Endothelial cell of umbilical vein (primary cell): Measurements from ENCODE around the gene CSGALNACT2. TPM values are rescaled to one million over a fixed set of nuclear protein-coding genes. Genes with fewer than 3 reads are reported as not detected.
A peak's percentile ranks its signal among the peaks of the same experiment; 100 is the strongest.

ENCODE experiments used
- BruUV-seq: library from RNA; stranded (reverse); fragments of 400-500 nt; replicated peaks from 2 replicates; lab custom pipeline; 2021; lab: Mats Ljungman, UMichigan
- CTCF ChIA-PET: fragments of 300-600, 350-600 bp; sonication (Branson Sonifier 250); formaldehyde crosslinking; loops from one replicate; lab custom pipeline; 2021; ENCODE audit warnings: antibody characterized with exemption, inconsistent platforms; lab: Charles Lee
- POLR2A ChIA-PET: fragments of 300-600, 350-600 bp; sonication (Branson Sonifier 250); formaldehyde crosslinking; loops from one replicate; lab custom pipeline; 2021; ENCODE audit warnings: antibody characterized with exemption, inconsistent platforms; lab: Charles Lee
- DNase-seq: peaks from one replicate; pipeline ENCODE4 v3.0.0-alpha.2; 2011; ENCODE audit warnings: low read depth, low spot score
- FAIRE-seq: peaks from 2 replicates; lab custom pipeline; 2011; peaks lifted over from hg19 to GRCh38; lab: Jason Lieb, UNC
- H2AFZ ChIP-seq: 2 replicates; pipeline ENCODE4 v1.6.0; 2012; ENCODE audit warnings: low read depth, low read length, control low read depth, inconsistent platforms
- H3K27ac ChIP-seq: 2 replicates; pipeline ENCODE4 v1.5.1; 2011; ENCODE audit warnings: low read depth, mild to moderate bottlenecking, control low read depth, low read length, moderate library complexity; ENCODE audit not compliant: insufficient read depth
- H3K27me3 ChIP-seq, 2 experiments: 2 replicates each; pipeline versions ENCODE4 v1.6.0 to v1.6.1; 2011; ENCODE audit warnings: low read length in 2 of 2, mixed read lengths in 1 of 2; ENCODE audit not compliant: control insufficient read depth in 2 of 2, insufficient read depth in 2 of 2
- H3K36me3 ChIP-seq, 2 experiments: 2 replicates in 1 of 2; 3 replicates in 1 of 2; pipeline ENCODE4 v1.5.1; 2011; ENCODE audit warnings: low read length in 2 of 2, mild to moderate bottlenecking in 1 of 2, moderate library complexity in 1 of 2; ENCODE audit not compliant: control insufficient read depth in 2 of 2, insufficient read depth in 2 of 2; ENCODE audit errors: extremely low read depth in 1 of 2
- H3K4me1 ChIP-seq: 3 replicates; pipeline ENCODE4 v1.5.1; 2011; ENCODE audit warnings: mild to moderate bottlenecking, low read length; ENCODE audit not compliant: control insufficient read depth, insufficient read depth; ENCODE audit errors: extremely low read depth
- H3K4me2 ChIP-seq: 2 replicates; pipeline ENCODE4 v1.6.1; 2011; ENCODE audit warnings: low read length, control low read depth, mixed read lengths; ENCODE audit not compliant: insufficient read depth
- H3K4me3 ChIP-seq, 3 experiments: fragments of 200-600 bp in 1 of 3; sonication (generic), shearing (Covaris generic) in 1 of 3; replicated peaks in 1 of 3; 2 replicates each; pipeline ENCODE4 v1.5.1; 2011 to 2016; ENCODE audit warnings: control low read depth in 3 of 3, low read length in 3 of 3, mild to moderate bottlenecking in 2 of 3, inconsistent platforms in 1 of 3, low read depth in 1 of 3, moderate library complexity in 1 of 3; ENCODE audit not compliant: insufficient read depth in 1 of 3
- H3K79me2 ChIP-seq: 2 replicates; pipeline ENCODE4 v1.6.0; 2012; ENCODE audit warnings: low read length, inconsistent platforms; ENCODE audit not compliant: control insufficient read depth, insufficient read depth
- H3K9ac ChIP-seq: replicated peaks from 2 replicates; pipeline ENCODE3; 2011; ENCODE audit warnings: low read length, control low read depth; ENCODE audit not compliant: insufficient read depth; ENCODE audit errors: extremely low read depth
- H3K9me1 ChIP-seq: replicated peaks from 3 replicates; pipeline ENCODE4 v1.6.0; 2011; ENCODE audit warnings: mild to moderate bottlenecking, low read length; ENCODE audit not compliant: control insufficient read depth, insufficient read depth; ENCODE audit errors: extremely low read depth
- H3K9me3 ChIP-seq: replicated peaks from 2 replicates; pipeline ENCODE4 v1.5.1; 2012; ENCODE audit warnings: low read length, inconsistent platforms; ENCODE audit not compliant: control insufficient read depth, insufficient read depth
- H4K20me1 ChIP-seq: replicated peaks from 2 replicates; pipeline ENCODE3; 2011; ENCODE audit warnings: mild to moderate bottlenecking, low read length; ENCODE audit not compliant: control insufficient read depth, insufficient read depth; ENCODE audit errors: extremely low read depth
- EZH2 ChIP-seq: IDR thresholded peaks from 2 replicates; pipeline ENCODE4 v1.6.1; 2012; ENCODE audit warnings: borderline replicate concordance, low read depth, mild to moderate bottlenecking, moderate library complexity, low read length, inconsistent platforms; ENCODE audit not compliant: severe bottlenecking
- GATA2 ChIP-seq: IDR thresholded peaks from 2 replicates; pipeline ENCODE4 v1.7.0; 2011; ENCODE audit warnings: low read depth, mild to moderate bottlenecking, moderate library complexity, mixed read lengths, low read length; ENCODE audit not compliant: insufficient read length, insufficient read depth
- MYC ChIP-seq: IDR thresholded peaks from one replicate; pipeline ENCODE4 v1.6.1; 2011; ENCODE audit warnings: mild to moderate bottlenecking, low read depth, low read length
- POLR2A ChIP-seq: IDR thresholded peaks from 2 replicates; pipeline ENCODE4 v1.6.1; 2012; ENCODE audit warnings: low read depth, mild to moderate bottlenecking, control low read depth, low read length
- POLR2AphosphoS5 ChIP-seq: IDR thresholded peaks from 2 replicates; pipeline ENCODE4 v1.6.1; 2012; ENCODE audit warnings: low read depth, mild to moderate bottlenecking, control low read depth, low read length, moderate library complexity; ENCODE audit not compliant: insufficient read depth
- dilution Hi-C: fragments of 300-500 bp; cut with MboI; formaldehyde crosslinking; loops from one replicate; pipeline ENCODE4 v1.15.0; 2019; ENCODE audit warnings: low sequenced_read_pairs; ENCODE audit not compliant: extremely low pct_ligation_motif_present
- intact Hi-C: fragments of 100-400 bp; cut with micrococcal nuclease; formaldehyde crosslinking; loops from one replicate; pipeline ENCODE4 v1.10.0; 2022
- polyA plus RNA-seq, 4 experiments: library from polyadenylated mRNA; depleted of rRNA in 3 of 4; stranded (reverse) in 3 of 4; unstranded in 1 of 4; fragments of >200 nt; gene quantifications; 2 replicates each; pipeline versions ENCODE4 v1.2.1 to v1.2.3, GENCODE V29; 2011 to 2012; ENCODE audit warnings: missing spikeins in 1 of 4
- total RNA-seq: library from RNA; stranded (reverse); gene quantifications from 2 replicates; pipeline ENCODE4 v1.2.3, GENCODE V29; 2021
- TF ChIP-seq, protein P1 (sequence below): IDR thresholded peaks from 2 replicates; pipeline ENCODE4 v1.6.1; 2011; ENCODE audit not compliant: insufficient read depth, insufficient read length

CSGALNACT2 gene
- total and polyA plus RNA-seq, 2 donors (not counting 3 experiments of a cell fraction or from before 2014, with no cell fraction given): 9.7 to 17.7 TPM

GRCh38 chr10:43192884-43193283 lies 54.6 kb downstream of the CSGALNACT2 start:
- ChIA-PET POLR2A (no interaction called here), CTCF (interaction anchor here (1.8 to 2.7 kb wide), 3 partner anchors 9 to 12 kb away, joined by 4 to 13 read pairs (median 11); no protein-coding TSS in a partner anchor)
- no peak overlapping the region for H3K27ac ChIP-seq
- H3K4me1 ChIP-seq: no peaks in the 10 kb centered on the region
- H3K9ac ChIP-seq: no peak overlapping the region
- FAIRE-seq (no peak), DNase-seq (no peak)
- TF ChIP-seq POLR2AphosphoS5 (no peak), EZH2 (no peak), MYC (no peak), GATA2 (no peak)
- TF ChIP-seq, protein P1, sequence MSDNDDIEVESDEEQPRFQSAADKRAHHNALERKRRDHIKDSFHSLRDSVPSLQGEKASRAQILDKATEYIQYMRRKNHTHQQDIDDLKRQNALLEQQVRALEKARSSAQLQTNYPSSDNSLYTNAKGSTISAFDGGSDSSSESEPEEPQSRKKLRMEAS: no peak
- no TSS peak for BruUV-seq
- intact Hi-C loops (no loop called here), dilution Hi-C loops (no loop called here)
- H3K4me3 ChIP-seq: no peak overlapping the region
- H3K36me3 ChIP-seq: no peaks in the 10 kb centered on the region
- no peak overlapping the region for H3K4me2 ChIP-seq
- no peaks in the 10 kb centered on the region for H3K79me2 ChIP-seq
- no peaks in the 10 kb centered on the region for H4K20me1 ChIP-seq
- H2AFZ ChIP-seq: no peak overlapping the region
- H3K27me3 ChIP-seq: no peaks in the 10 kb centered on the region
- no peaks in the 10 kb centered on the region for H3K9me1 ChIP-seq
- H3K9me3 ChIP-seq: no peaks in the 10 kb centered on the region

GRCh38 chr10:43193496-43194080 lies 55.3 kb downstream of the CSGALNACT2 start:
- ChIA-PET CTCF (interaction anchor here (1.8 to 2.7 kb wide), 3 partner anchors 9 to 12 kb away, joined by 4 to 13 read pairs (median 11); no protein-coding TSS in a partner anchor), POLR2A (no interaction called here)
- Histone ChIP-seq H3K79me2 (no peaks in the 10 kb centered on the region), H3K9me1 (no peaks in the 10 kb centered on the region), H3K27me3 (no peaks in the 10 kb centered on the region), H3K4me2 (no peak overlapping the region), H3K4me3 (no peak overlapping the region), H3K4me1 (no peaks in the 10 kb centered on the region), H2AFZ (no peak overlapping the region), H4K20me1 (no peaks in the 10 kb centered on the region), H3K27ac (no peak overlapping the region), H3K9me3 (no peaks in the 10 kb centered on the region), H3K36me3 (no peaks in the 10 kb centered on the region), H3K9ac (no peak overlapping the region)
- no peak for DNase-seq
- BruUV-seq: no TSS peak
- TF ChIP-seq POLR2AphosphoS5 (peak; percentile 10), POLR2A (no peak), EZH2 (no peak)
- no peak for FAIRE-seq
- intact Hi-C loops: no loop called here
- dilution Hi-C loops: no loop called here
